ENCODE measurements around the gene PTGES3. TPM values are rescaled to one million over a fixed set of nuclear protein-coding genes. Genes with fewer than 3 reads are reported as not detected.
A peak's percentile ranks its signal among the peaks of the same experiment; 100 is the strongest.

Gene PTGES3
- total and polyA plus RNA-seq, 2 of the 8 experiments (the other 6 are each of a cell fraction or from before 2014, with no cell fraction given): 111 to 464 TPM

DNA sequence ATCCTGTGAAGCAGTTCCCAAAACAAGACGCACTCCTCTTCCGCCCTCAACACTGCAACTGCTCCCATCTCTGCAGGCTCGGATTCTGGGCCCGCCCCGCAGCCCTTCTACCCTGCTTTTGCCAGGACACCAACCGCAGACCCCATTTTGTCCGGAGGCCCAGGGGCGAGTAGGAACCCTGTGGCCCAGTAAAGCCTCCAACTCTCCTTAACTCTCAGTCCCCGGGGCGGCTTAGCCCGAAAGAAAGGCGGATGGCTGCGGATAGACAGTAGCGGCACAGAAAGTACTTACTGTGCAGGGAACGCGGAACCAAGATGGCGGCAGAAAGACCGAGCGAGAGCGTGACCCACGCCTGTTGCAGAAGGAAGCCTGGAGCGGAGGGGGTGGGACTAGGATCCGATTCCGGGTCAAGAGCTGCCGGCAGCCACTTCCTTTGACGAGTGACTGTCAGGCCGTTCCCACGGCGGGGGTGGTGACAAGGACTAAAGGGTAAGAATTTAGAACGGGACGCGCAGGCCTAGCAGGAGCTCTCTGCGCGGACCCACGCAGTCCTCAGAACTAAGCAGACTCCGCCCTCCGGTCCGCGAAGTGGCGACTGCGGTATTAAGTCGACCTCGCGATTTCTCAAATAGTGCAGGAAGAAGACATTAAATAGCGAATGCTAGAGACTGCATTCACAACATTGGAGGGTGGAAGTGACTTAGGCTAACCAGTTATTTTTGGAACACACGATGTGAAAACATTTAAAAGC is 37.1 kb upstream of the PTGES3 start, which contains the start of gene NACA (continued):
- TF ChIP-seq HDAC6 (IDR thresholded peaks at IDR 0.05; ENCODE audit: low read depth, low read length): no peak
- TF ChIP-seq JUN (IDR thresholded peaks at IDR 0.05; ENCODE audit: low read depth, low read length): no peak
- no peak for TF ChIP-seq CTBP2 (IDR thresholded peaks at IDR 0.05; ENCODE audit: borderline replicate concordance, insufficient read depth, insufficient read length, low read length)
- no peak for TF ChIP-seq ZNF274 (IDR thresholded peaks at IDR 0.05; ENCODE audit: borderline replicate concordance, extremely low read depth, low read length)
- no peak for TF ChIP-seq KDM5A (IDR thresholded peaks at IDR 0.05; ENCODE audit: low read length)
- TF ChIP-seq RNF2 (IDR thresholded peaks at IDR 0.05; ENCODE audit: borderline replicate concordance, low read depth, low read length, missing control alignments, poor library complexity, severe bottlenecking): no peak
- TF ChIP-seq, protein P1, sequence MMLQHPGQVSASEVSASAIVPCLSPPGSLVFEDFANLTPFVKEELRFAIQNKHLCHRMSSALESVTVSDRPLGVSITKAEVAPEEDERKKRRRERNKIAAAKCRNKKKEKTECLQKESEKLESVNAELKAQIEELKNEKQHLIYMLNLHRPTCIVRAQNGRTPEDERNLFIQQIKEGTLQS (IDR thresholded peaks at IDR 0.05; ENCODE audit: insufficient read depth, low read depth, low read length): no peak
- no peak for TF ChIP-seq MAFK (IDR thresholded peaks at IDR 0.05; ENCODE audit: low read depth, low read length)
- no peak for TF ChIP-seq BRCA1 (IDR thresholded peaks at IDR 0.05; ENCODE audit: low read depth, low read length)
- 0 out of 2 replicates have a peak, but pooled peaks have one; percentile 3 for TF ChIP-seq EGR1 (IDR thresholded peaks at IDR 0.05; ENCODE audit: borderline replicate concordance, low read depth, low read length)
- no peak for TF ChIP-seq KDM1A (IDR thresholded peaks at IDR 0.05; ENCODE audit: borderline replicate concordance, low read length)
- peak in 1 of 2 experiments; percentile 94; a peak in 2 of 4 replicates for TF ChIP-seq SIN3A (conservative IDR thresholded peaks at IDR 0.05 in 1 of 2, IDR thresholded peaks at IDR 0.05 in 1 of 2; ENCODE audit: low read depth in 1 of 2, low read length in 2 of 2)
- TF ChIP-seq BACH1 (IDR thresholded peaks at IDR 0.05; ENCODE audit: low read length): peak; percentile 68
- TF ChIP-seq PHF8 (conservative IDR thresholded peaks at IDR 0.05; ENCODE audit: low read depth, low read length): peak; percentile 92
- TF ChIP-seq JUND (IDR thresholded peaks at IDR 0.05; ENCODE audit: low read length): no peak
- peak; percentile 99 for TF ChIP-seq YY1 (IDR thresholded peaks at IDR 0.05; ENCODE audit: low read depth, low read length)
- TF ChIP-seq POU5F1 (IDR thresholded peaks at IDR 0.05; ENCODE audit: low read depth, low read length): no peak
- no peak for TF ChIP-seq CBX8 (IDR thresholded peaks at IDR 0.05; ENCODE audit: borderline replicate concordance, low read depth, low read length)
- TF ChIP-seq CEBPB (IDR thresholded peaks at IDR 0.05; ENCODE audit: low read depth, low read length): no peak
- peak; percentile 98 for TF ChIP-seq TAF7 (optimal IDR thresholded peaks at IDR 0.05; ENCODE audit: borderline replicate concordance, low read depth, low read length)
